ENCODE measurements around the gene ZDHHC3.

DNA sequence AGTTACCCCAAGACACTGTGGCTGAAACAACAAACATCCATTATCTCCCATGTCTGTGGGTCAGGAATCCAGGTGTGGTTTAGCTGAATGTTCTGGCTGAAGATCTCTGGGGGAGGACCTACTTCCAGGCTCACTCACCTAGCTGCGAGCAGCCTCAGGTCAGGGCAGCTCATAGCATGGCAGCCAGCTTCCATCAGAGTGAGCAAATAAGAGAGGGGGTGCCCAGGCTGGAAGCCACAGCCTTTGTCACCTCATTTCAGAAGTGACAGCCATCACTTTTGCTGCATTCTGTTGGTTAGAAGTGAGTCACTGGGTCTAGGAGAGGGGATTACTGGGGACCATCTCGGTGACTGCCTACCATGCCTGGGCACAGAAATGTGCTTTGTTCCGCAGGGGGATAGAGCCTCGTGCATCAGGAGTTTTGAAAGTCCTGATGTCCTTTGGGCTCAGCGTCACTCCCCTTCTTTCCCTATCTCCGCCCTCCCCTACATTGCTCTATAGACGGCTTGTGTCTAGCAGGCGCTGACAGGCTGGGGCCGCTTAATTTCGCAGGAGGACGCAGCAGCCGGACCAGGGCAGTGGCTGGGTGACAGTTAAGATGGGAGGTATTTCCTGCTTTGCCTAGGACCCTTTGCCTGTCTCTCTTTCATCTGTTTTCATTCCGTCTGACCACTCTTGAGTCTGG lies 76.1 kb downstream of the ZDHHC3 start:
- TF ChIP-seq, protein P1, sequence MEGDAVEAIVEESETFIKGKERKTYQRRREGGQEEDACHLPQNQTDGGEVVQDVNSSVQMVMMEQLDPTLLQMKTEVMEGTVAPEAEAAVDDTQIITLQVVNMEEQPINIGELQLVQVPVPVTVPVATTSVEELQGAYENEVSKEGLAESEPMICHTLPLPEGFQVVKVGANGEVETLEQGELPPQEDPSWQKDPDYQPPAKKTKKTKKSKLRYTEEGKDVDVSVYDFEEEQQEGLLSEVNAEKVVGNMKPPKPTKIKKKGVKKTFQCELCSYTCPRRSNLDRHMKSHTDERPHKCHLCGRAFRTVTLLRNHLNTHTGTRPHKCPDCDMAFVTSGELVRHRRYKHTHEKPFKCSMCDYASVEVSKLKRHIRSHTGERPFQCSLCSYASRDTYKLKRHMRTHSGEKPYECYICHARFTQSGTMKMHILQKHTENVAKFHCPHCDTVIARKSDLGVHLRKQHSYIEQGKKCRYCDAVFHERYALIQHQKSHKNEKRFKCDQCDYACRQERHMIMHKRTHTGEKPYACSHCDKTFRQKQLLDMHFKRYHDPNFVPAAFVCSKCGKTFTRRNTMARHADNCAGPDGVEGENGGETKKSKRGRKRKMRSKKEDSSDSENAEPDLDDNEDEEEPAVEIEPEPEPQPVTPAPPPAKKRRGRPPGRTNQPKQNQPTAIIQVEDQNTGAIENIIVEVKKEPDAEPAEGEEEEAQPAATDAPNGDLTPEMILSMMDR (IDR thresholded peaks at IDR 0.05): no peak
- TF ChIP-seq POLR2AphosphoS5 (IDR thresholded peaks at IDR 0.05; ENCODE audit: low read depth, low read length) (no peak), SIN3A (IDR thresholded peaks at IDR 0.05; ENCODE audit: borderline replicate concordance, insufficient read depth, low read depth, low read length) (no peak), TCF7L2 (IDR thresholded peaks at IDR 0.05; ENCODE audit: low read depth, low read length) (no peak)
- TF ChIP-seq, protein P2, sequence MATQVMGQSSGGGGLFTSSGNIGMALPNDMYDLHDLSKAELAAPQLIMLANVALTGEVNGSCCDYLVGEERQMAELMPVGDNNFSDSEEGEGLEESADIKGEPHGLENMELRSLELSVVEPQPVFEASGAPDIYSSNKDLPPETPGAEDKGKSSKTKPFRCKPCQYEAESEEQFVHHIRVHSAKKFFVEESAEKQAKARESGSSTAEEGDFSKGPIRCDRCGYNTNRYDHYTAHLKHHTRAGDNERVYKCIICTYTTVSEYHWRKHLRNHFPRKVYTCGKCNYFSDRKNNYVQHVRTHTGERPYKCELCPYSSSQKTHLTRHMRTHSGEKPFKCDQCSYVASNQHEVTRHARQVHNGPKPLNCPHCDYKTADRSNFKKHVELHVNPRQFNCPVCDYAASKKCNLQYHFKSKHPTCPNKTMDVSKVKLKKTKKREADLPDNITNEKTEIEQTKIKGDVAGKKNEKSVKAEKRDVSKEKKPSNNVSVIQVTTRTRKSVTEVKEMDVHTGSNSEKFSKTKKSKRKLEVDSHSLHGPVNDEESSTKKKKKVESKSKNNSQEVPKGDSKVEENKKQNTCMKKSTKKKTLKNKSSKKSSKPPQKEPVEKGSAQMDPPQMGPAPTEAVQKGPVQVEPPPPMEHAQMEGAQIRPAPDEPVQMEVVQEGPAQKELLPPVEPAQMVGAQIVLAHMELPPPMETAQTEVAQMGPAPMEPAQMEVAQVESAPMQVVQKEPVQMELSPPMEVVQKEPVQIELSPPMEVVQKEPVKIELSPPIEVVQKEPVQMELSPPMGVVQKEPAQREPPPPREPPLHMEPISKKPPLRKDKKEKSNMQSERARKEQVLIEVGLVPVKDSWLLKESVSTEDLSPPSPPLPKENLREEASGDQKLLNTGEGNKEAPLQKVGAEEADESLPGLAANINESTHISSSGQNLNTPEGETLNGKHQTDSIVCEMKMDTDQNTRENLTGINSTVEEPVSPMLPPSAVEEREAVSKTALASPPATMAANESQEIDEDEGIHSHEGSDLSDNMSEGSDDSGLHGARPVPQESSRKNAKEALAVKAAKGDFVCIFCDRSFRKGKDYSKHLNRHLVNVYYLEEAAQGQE (IDR thresholded peaks at IDR 0.05; ENCODE audit: insufficient read depth in 1 of 2, low read depth in 2 of 2, low read length in 1 of 2): no peak
